ENCODE data around the gene PPP1R37. TPM values are rescaled to one million over a fixed set of nuclear protein-coding genes. Genes with fewer than 3 reads are reported as not detected.
"Not testable (repeated sequence)": the region's sequence is repeated elsewhere in the genome, so short reads cannot be mapped to it uniquely, and the experiment has no call there.

The PPP1R37 gene
- total RNA-seq, 1 experiment from 2014 or later, result 33.6 TPM

GRCh38 chr19:45118106-45118505 lies 25.1 kb downstream of the PPP1R37 start:
- Histone ChIP-seq H2BK15ac (ENCODE audit: low read depth, low read length) (no peak overlapping the region), H4K91ac (ENCODE audit: insufficient read length, low read depth, low read length) (no peak overlapping the region), H3K79me1 (ENCODE audit: insufficient read depth, low read depth, low read length, poor library complexity, severe bottlenecking) (no peaks in the 10 kb centered on the region), H2BK20ac (ENCODE audit: low read depth, low read length, poor library complexity, severe bottlenecking) (no peak overlapping the region), H3K14ac (ENCODE audit: insufficient read depth, low read length) (no peak overlapping the region), H3K23ac (ENCODE audit: insufficient read length, low read depth, low read length) (no peak overlapping the region), H3K18ac (ENCODE audit: insufficient read length, low read depth, low read length) (no peak overlapping the region), H2BK5ac (ENCODE audit: insufficient read length, low read length) (no peak overlapping the region), H3K27me3 (ENCODE audit: insufficient read depth, low read length) (no peaks in the 10 kb centered on the region), H3K4me1 (ENCODE audit: insufficient read depth, low read length) (no peaks in the 10 kb centered on the region; the same call in 1 of the 2 replicates), H3K4ac (ENCODE audit: low read depth, low read length) (no peak overlapping the region), H3K4me2 (ENCODE audit: insufficient read depth, insufficient read length, low read length) (no peak overlapping the region), H4K8ac (replicated peaks; ENCODE audit: insufficient read length, low read depth, low read length) (no peak overlapping the region), H3K27ac (ENCODE audit: insufficient read length, low read depth, low read length) (no peak overlapping the region), H2BK120ac (ENCODE audit: low read depth, low read length, poor library complexity, severe bottlenecking) (no peak overlapping the region), H2AFZ (ENCODE audit: low read length) (no peak overlapping the region), H2BK12ac (ENCODE audit: insufficient read length, low read depth, low read length) (no peak overlapping the region), H3K9ac (ENCODE audit: extremely low read depth, insufficient read length, low read length) (no peak overlapping the region), H4K20me1 (ENCODE audit: control insufficient read depth, insufficient read depth, insufficient read length) (peaks cover 8% of the 10 kb centered on the region), H3T11ph (ENCODE audit: low read length) (no peak overlapping the region), H3K56ac (ENCODE audit: insufficient read length, low read depth, low read length) (no peak overlapping the region), H4K5ac (ENCODE audit: insufficient read length, low read depth, low read length) (no peak overlapping the region), H3K23me2 (ENCODE audit: insufficient read length, low read depth, low read length, poor library complexity, severe bottlenecking) (no peaks in the 10 kb centered on the region), H3K9me3 (ENCODE audit: control insufficient read depth, low read depth, low read length) (no peaks in the 10 kb centered on the region), H3K79me2 (ENCODE audit: insufficient read depth, low read length) (peaks cover 8% of the 10 kb centered on the region; the same call in 1 of the 2 replicates), H2AK5ac (ENCODE audit: insufficient read length, low read length) (no peak overlapping the region)
- Mint-ChIP-seq H3K27me3 (ENCODE audit: low read depth) (no peaks in the 10 kb centered on the region), H3K27ac (no peak overlapping the region), H3K4me3 (no peak overlapping the region), H3K9me3 (no peaks in the 10 kb centered on the region), H3K36me3 (ENCODE audit: insufficient read depth in 1 of 3, low read depth in 3 of 3) (peaks cover 0 to 4% (median 0%) of the 10 kb centered on the region in 3 experiments; a peak in 1 of 7 replicates), H3K4me1 (peaks cover 17 to 37% of the 10 kb centered on the region in 2 experiments)
- DNase-seq, result no peak
- TF ChIP-seq, protein P1, sequence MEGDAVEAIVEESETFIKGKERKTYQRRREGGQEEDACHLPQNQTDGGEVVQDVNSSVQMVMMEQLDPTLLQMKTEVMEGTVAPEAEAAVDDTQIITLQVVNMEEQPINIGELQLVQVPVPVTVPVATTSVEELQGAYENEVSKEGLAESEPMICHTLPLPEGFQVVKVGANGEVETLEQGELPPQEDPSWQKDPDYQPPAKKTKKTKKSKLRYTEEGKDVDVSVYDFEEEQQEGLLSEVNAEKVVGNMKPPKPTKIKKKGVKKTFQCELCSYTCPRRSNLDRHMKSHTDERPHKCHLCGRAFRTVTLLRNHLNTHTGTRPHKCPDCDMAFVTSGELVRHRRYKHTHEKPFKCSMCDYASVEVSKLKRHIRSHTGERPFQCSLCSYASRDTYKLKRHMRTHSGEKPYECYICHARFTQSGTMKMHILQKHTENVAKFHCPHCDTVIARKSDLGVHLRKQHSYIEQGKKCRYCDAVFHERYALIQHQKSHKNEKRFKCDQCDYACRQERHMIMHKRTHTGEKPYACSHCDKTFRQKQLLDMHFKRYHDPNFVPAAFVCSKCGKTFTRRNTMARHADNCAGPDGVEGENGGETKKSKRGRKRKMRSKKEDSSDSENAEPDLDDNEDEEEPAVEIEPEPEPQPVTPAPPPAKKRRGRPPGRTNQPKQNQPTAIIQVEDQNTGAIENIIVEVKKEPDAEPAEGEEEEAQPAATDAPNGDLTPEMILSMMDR (conservative IDR thresholded peaks at IDR 0.05), result no peak
- no CpG with 5 or more reads among the region's 5 CpGs for WGBS (ENCODE audit: extremely low coverage, insufficient read length, low lambda C conversion rate)

DNA sequence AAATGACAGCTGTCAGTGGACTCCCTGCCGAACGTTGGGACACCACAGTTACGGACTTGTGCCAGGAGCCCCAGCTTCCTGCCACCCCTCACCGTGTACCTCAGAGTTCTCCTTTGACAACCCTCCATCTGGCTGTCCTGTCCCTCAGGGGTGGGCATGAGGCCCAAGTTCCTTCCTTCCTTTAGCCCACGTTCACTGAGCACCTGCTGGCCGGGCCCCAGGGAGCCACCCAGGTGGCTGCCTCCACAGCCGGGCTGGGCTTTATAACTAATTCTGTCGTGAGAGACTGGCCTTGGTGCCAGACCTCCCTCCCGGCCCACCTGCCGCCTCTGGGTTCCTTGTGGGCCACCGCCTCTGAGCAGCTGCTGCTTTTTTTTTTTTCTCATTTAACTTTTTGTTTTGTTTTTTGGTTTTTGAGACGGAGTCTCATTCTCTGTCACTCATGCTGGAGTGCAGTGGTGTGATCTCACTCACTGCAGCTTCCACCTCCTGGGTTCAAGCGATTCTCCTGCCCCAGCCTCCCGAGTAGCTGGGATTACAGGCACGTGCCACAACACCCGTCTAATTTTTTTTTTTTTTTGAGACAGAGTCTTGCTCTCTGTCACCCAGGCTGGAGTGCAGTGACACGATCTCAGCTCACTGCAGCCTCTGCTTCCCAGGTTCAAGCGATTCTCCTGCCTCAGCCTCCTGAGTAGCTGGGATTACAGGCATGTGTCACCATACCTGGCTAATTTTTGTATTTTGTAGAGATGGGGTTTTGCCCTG lies 25.8 kb downstream of the PPP1R37 start:
- not testable (repeated sequence) for H3K27me3 Mint-ChIP-seq (ENCODE audit: low read depth); H3K9me3 Mint-ChIP-seq; H4K20me1 ChIP-seq (ENCODE audit: control insufficient read depth, insufficient read depth, insufficient read length); H2BK15ac ChIP-seq (ENCODE audit: low read depth, low read length); H4K8ac ChIP-seq (replicated peaks; ENCODE audit: insufficient read length, low read depth, low read length); H3K79me1 ChIP-seq (ENCODE audit: insufficient read depth, low read depth, low read length, poor library complexity, severe bottlenecking); H3K79me2 ChIP-seq (ENCODE audit: insufficient read depth, low read length); H3K27me3 ChIP-seq (ENCODE audit: insufficient read depth, low read length); H3T11ph ChIP-seq (ENCODE audit: low read length); H3K18ac ChIP-seq (ENCODE audit: insufficient read length, low read depth, low read length); H3K27ac Mint-ChIP-seq; H4K91ac ChIP-seq (ENCODE audit: insufficient read length, low read depth, low read length); DNase-seq; H3K9me3 ChIP-seq (ENCODE audit: control insufficient read depth, low read depth, low read length); H3K36me3 Mint-ChIP-seq (ENCODE audit: insufficient read depth in 1 of 3, low read depth in 3 of 3); H2BK20ac ChIP-seq (ENCODE audit: low read depth, low read length, poor library complexity, severe bottlenecking); H3K4me2 ChIP-seq (ENCODE audit: insufficient read depth, insufficient read length, low read length); H3K4me1 ChIP-seq (ENCODE audit: insufficient read depth, low read length); H3K4ac ChIP-seq (ENCODE audit: low read depth, low read length); H2AK5ac ChIP-seq (ENCODE audit: insufficient read length, low read length); H2BK120ac ChIP-seq (ENCODE audit: low read depth, low read length, poor library complexity, severe bottlenecking); H4K5ac ChIP-seq (ENCODE audit: insufficient read length, low read depth, low read length); H3K23ac ChIP-seq (ENCODE audit: insufficient read length, low read depth, low read length); H3K27ac ChIP-seq (ENCODE audit: insufficient read length, low read depth, low read length); H3K56ac ChIP-seq (ENCODE audit: insufficient read length, low read depth, low read length); H3K23me2 ChIP-seq (ENCODE audit: insufficient read length, low read depth, low read length, poor library complexity, severe bottlenecking); H2BK12ac ChIP-seq (ENCODE audit: insufficient read length, low read depth, low read length); H2AFZ ChIP-seq (ENCODE audit: low read length); H2BK5ac ChIP-seq (ENCODE audit: insufficient read length, low read length); H3K4me3 Mint-ChIP-seq; H3K9ac ChIP-seq (ENCODE audit: extremely low read depth, insufficient read length, low read length); H3K14ac ChIP-seq (ENCODE audit: insufficient read depth, low read length)
- WGBS (ENCODE audit: extremely low coverage, insufficient read length, low lambda C conversion rate), result no CpG with 5 or more reads among the region's 18 CpGs
- H3K4me1 Mint-ChIP-seq, result peaks cover 17 to 30% of the 10 kb centered on the region in 2 experiments

Data from H9 (cell line).